HG03565 (cell line): ENCODE results near the gene COX7A1.
"Not testable (repeated sequence)": the region's sequence is repeated elsewhere in the genome, so short reads cannot be mapped to it uniquely, and the experiment has no call there.

Experiments
- ATAC-seq: cut with Tn5 transposase; IDR thresholded peaks from one replicate; pipeline ENCODE4 v1.9.1; 2021; ENCODE audit warnings: mild to moderate bottlenecking, moderate library complexity; ENCODE audit not compliant: unreplicated experiment

COX7A1 gene

GRCh38 chr19:36152352-36153091 is at the start of gene COX7A1:
Gene COX7A1 (minus strand): TSS chr19:36152447. CDS start chr19:36152407, 40 bp downstream.
- ATAC-seq = no peak

- ATAC-seq = no peak
These were observed 49.4 kb upstream of the COX7A1 start for GRCh38 chr19:36201684-36202083.

- no peak for ATAC-seq
These were observed 45.9 kb upstream of the COX7A1 start for GRCh38 chr19:36198119-36198518.

GRCh38 chr19:36196249-36196648 is 44.0 kb upstream of the COX7A1 start:
- ATAC-seq = no peak

- not testable (repeated sequence) for ATAC-seq
These were observed 34.5 kb upstream of the COX7A1 start for GRCh38 chr19:36186722-36187121.

- no peak for ATAC-seq
These were observed 31.0 kb upstream of the COX7A1 start for GRCh38 chr19:36183245-36183628.

GRCh38 chr19:36182612-36183244 is 30.5 kb upstream of the COX7A1 start:
- ATAC-seq = no peak

- ATAC-seq = not testable (repeated sequence)
These were observed 26.8 kb upstream of the COX7A1 start for GRCh38 chr19:36179077-36179476.

GRCh38 chr19:36173846-36174245 is 21.6 kb upstream of the COX7A1 start:
- not testable (repeated sequence) for ATAC-seq

- no peak for ATAC-seq
These were observed 20.6 kb upstream of the COX7A1 start for GRCh38 chr19:36172852-36173251.

- no peak for ATAC-seq
These were observed 17.0 kb upstream of the COX7A1 start for GRCh38 chr19:36169084-36169760.

GRCh38 chr19:36163813-36164212 is 11.6 kb upstream of the COX7A1 start:
- no peak for ATAC-seq

GRCh38 chr19:36160821-36161596 is 8.8 kb upstream of the COX7A1 start:
- ATAC-seq = no peak

- ATAC-seq = no peak
These were observed 879 bp upstream of the COX7A1 start for GRCh38 chr19:36153126-36153525.

GRCh38 chr19:36152019-36152351 is 262 bp downstream of the COX7A1 start:
- ATAC-seq = no peak

- ATAC-seq = no peak
These were observed 866 bp downstream of the COX7A1 start for GRCh38 chr19:36151144-36152018.

GRCh38 chr19:36150586-36150985 is 1.7 kb downstream of the COX7A1 start:
- ATAC-seq = no peak

- no peak for ATAC-seq
These were observed 2.4 kb downstream of the COX7A1 start for GRCh38 chr19:36149673-36150406.

- no peak for ATAC-seq
These were observed 7.6 kb downstream of the COX7A1 start for GRCh38 chr19:36144624-36145023.

- ATAC-seq = no peak
These were observed 9.8 kb downstream of the COX7A1 start for GRCh38 chr19:36142496-36142895.
